HEK293T (cell line): ENCODE results near the gene PDGFRB.

Source experiments
- CTCF ChIA-PET: fragments of 350-600 bp; formaldehyde crosslinking; extraction: SDS; loops from one replicate; lab custom pipeline; 2021; ENCODE audit warnings: antibody characterized with exemption, inconsistent platforms; lab: Yijun Ruan, JAX
- POLR2A ChIA-PET: fragments of 350-600 bp; formaldehyde crosslinking; extraction: SDS; loops from one replicate; lab custom pipeline; 2020; ENCODE audit warnings: antibody characterized with exemption, inconsistent platforms; lab: Yijun Ruan, JAX
- DNase-seq: peaks from one replicate; pipeline ENCODE4 v3.0.0; 2012; ENCODE audit warnings: mixed read lengths; ENCODE audit errors: extremely low spot score
- ARNT ChIP-seq: fragments of 450-650 bp; IDR thresholded peaks from 2 replicates; pipeline ENCODE4 v1.6.1; 2017; ENCODE audit warnings: mild to moderate bottlenecking
- BHLHE40 ChIP-seq: fragments of 450-650 bp; IDR thresholded peaks from 2 replicates; pipeline ENCODE4 v1.6.1; 2016; ENCODE audit warnings: mild to moderate bottlenecking, moderate library complexity, borderline replicate concordance
- CTBP1 ChIP-seq: fragments of 450-650 bp; IDR thresholded peaks from 2 replicates; pipeline ENCODE4 v1.6.1; 2016; ENCODE audit warnings: borderline replicate concordance
- ELF4 ChIP-seq: fragments of 450-650 bp; IDR thresholded peaks from 2 replicates; pipeline ENCODE4 v1.6.1; 2017; ENCODE audit warnings: antibody characterized with exemption
- FOXA1 ChIP-seq: fragments of 450-650 bp; IDR thresholded peaks from 2 replicates; pipeline ENCODE4 v1.6.1; 2016; ENCODE audit warnings: mild to moderate bottlenecking
- FOXK2 ChIP-seq: fragments of 450-650 bp; IDR thresholded peaks from 2 replicates; pipeline ENCODE4 v1.6.1; 2016; ENCODE audit warnings: mild to moderate bottlenecking
- FOXM1 ChIP-seq: fragments of 450-650 bp; IDR thresholded peaks from 2 replicates; pipeline ENCODE4 v1.6.1; 2017; ENCODE audit warnings: mild to moderate bottlenecking, borderline replicate concordance
- HDGF ChIP-seq: fragments of 450-650 bp; IDR thresholded peaks from 2 replicates; pipeline ENCODE4 v1.6.1; 2017; ENCODE audit warnings: antibody characterized with exemption, borderline replicate concordance
- L3MBTL2 ChIP-seq: fragments of 450-650 bp; conservative IDR thresholded peaks from 2 replicates; pipeline ENCODE4 v1.6.1; 2016; ENCODE audit warnings: mild to moderate bottlenecking
- LEF1 ChIP-seq: fragments of 450-650 bp; IDR thresholded peaks from 2 replicates; pipeline ENCODE4 v1.6.1; 2017; ENCODE audit warnings: mild to moderate bottlenecking, borderline replicate concordance
- NFRKB ChIP-seq: fragments of 450-650 bp; IDR thresholded peaks from 2 replicates; pipeline ENCODE4 v1.6.1; 2016; ENCODE audit warnings: mild to moderate bottlenecking, moderate library complexity
- SP1 ChIP-seq: fragments of 450-650 bp; IDR thresholded peaks from 2 replicates; pipeline ENCODE4 v1.6.1; 2017
- SUZ12 ChIP-seq: fragments of 450-650 bp; IDR thresholded peaks from 2 replicates; pipeline ENCODE4 v1.6.1; 2016; ENCODE audit warnings: mild to moderate bottlenecking
- TARDBP ChIP-seq: fragments of 450-650 bp; IDR thresholded peaks from 2 replicates; pipeline ENCODE4 v1.6.1; 2016
- ZNF384 ChIP-seq: fragments of 450-650 bp; IDR thresholded peaks from 2 replicates; pipeline ENCODE4 v1.6.1; 2016
- TF ChIP-seq, protein P1 (sequence below): fragments of 450-650 bp; IDR thresholded peaks from 2 replicates; pipeline ENCODE4 v1.6.1; 2016

PDGFRB gene

DNA sequence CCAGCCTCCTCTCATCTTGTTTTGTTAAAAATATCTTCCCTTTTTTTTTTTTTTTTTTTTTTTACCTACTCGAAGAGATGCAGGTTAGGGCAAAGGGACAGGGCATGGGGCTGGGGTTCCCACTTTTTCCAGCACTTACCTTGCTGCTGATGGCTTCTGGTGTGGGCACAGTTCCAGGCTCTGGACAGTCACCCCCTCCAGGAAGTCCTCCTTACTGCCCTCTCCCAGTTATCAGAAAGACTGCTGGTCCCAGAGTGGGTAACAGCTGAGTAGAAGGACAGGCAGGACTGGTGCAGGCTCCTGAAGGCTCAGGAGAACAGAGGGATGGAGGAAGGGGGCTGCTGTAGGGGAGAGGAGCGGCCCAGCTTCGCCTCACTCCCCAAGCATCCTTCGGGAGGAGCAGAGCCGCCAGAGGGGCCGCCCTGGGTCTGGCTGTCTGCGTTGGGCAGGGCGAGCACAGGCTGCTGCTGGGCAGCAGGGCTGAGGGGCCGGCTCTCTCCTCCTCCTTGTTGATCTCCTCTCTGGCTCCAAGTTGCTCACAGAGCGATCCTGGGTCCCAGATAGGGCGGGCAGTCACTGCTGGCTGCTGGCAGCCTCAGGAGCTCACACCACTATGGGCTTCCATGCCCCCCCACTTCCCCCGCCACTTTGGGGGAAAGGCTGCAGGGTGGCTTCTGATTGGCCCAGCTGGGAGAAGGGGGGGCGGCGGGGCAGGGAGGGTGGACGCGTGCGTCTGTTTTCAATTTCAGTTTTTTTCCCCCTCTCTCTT is at the start of gene PDGFRB:
Gene PDGFRB (minus strand): TSS at position 588 of the 769 bp plus-strand sequence. CDS start 18,798 bp downstream, outside the sequence.
- TF ChIP-seq ARNT = no peak
- TF ChIP-seq FOXA1 = no peak
- no peak for TF ChIP-seq SP1
- no peak for TF ChIP-seq ELF4
- TF ChIP-seq SUZ12 = no peak
- no peak for TF ChIP-seq FOXM1
- TF ChIP-seq HDGF = no peak
- TF ChIP-seq, protein P1, sequence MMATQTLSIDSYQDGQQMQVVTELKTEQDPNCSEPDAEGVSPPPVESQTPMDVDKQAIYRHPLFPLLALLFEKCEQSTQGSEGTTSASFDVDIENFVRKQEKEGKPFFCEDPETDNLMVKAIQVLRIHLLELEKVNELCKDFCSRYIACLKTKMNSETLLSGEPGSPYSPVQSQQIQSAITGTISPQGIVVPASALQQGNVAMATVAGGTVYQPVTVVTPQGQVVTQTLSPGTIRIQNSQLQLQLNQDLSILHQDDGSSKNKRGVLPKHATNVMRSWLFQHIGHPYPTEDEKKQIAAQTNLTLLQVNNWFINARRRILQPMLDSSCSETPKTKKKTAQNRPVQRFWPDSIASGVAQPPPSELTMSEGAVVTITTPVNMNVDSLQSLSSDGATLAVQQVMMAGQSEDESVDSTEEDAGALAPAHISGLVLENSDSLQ = no peak
- TF ChIP-seq ZNF384 = no peak
- POLR2A ChIA-PET = no interaction called here
- DNase-seq = no peak
- CTCF ChIA-PET = no interaction called here

DNA sequence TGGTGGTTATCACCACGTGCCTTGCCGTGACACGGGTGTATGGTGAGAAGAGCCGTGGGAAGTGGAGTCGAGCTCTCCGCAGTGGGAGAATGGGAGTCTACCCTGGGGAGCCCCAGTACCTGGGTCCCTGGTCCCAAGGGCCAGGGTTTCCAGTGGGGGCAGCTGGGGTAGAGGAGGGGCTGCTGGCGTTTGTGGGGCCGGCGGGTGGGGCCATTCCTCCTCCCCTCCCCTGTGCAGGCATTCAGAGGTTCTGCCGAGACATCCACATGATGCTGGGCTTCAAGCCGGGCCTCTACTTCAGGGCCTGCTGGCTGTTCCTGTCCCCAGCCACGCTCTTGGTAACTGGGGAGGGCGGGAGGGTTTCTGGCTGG is 48.9 kb upstream of the PDGFRB start:
- ChIA-PET CTCF (no interaction called here), POLR2A (no interaction called here)
- TF ChIP-seq HDGF = no peak
- TF ChIP-seq CTBP1 = no peak
- no peak for TF ChIP-seq ZNF384
- TF ChIP-seq FOXK2 = no peak
- no peak for TF ChIP-seq FOXA1
- TF ChIP-seq NFRKB = no peak
- TF ChIP-seq, protein P1 = no peak
- DNase-seq = no peak

DNA sequence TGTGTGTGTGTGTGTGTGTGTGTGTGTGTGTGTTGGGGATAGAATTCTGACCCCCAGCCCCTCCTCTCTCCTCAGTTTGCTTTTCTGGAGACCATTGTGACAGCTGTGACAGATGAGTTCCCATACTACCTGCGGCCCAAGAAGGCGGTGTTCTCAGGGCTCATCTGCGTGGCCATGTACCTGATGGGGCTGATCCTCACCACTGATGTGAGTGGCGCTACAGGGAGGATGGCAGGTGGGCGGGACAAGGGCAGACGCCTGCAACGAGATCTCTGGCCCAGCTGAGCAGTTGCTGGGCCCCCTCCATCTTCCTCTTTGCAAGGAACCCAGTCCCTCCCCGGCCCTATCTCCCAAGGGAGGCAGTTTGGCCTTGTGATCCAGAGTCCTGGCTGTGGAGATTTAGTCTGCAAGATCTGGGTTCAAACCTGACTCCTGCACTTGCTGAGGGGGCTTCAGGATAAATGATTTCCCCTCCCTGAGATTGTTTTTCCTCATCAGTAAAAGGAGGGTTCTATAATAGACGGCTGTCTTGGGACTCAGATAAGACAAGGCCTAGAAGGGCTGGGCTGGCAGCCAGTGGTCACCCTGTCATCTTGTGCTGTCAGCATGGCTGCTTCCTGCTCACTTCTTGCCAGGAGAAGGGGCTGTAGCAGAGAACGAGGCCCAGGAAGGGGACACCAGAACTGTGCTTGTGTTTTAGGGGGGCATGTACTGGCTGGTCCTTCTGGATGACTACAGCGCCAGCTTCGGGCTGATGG is 48.4 kb upstream of the PDGFRB start:
- TF ChIP-seq ZNF384 (no peak), HDGF (no peak), L3MBTL2 (no peak), SUZ12 (no peak), ARNT (no peak), LEF1 (no peak), FOXK2 (no peak), FOXA1 (no peak), FOXM1 (no peak), NFRKB (no peak), CTBP1 (no peak), TARDBP (no peak), ELF4 (no peak), SP1 (no peak), BHLHE40 (no peak)
- TF ChIP-seq, protein P1 = no peak
- POLR2A ChIA-PET = no interaction called here
- CTCF ChIA-PET = no interaction called here
- no peak for DNase-seq

DNA sequence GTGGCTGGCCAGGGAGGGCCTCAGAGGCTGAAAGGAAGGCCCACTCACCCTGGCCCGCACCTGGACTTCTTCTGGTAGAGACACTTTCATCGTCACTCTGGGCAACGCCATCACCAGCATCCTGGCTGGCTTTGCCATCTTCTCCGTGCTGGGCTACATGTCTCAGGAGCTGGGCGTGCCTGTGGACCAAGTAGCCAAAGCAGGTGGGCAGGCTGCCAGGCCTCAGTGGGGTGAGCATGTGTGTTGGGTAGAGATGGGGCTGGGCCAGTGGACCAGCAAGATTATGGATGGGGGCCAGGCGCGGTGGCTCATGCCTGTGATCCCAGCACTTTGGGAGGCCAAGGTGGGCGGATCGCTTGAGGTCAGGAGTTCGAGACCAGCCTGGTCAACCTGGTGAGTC is 46.9 kb upstream of the PDGFRB start:
- TF ChIP-seq SUZ12 (no peak), HDGF (no peak)
- CTCF ChIA-PET = interaction anchor here (0.7 kb wide), 1 partner anchor 17 kb away, joined by 3 read pairs; no protein-coding TSS in a partner anchor
- POLR2A ChIA-PET = no interaction called here
- DNase-seq = no peak

DNA sequence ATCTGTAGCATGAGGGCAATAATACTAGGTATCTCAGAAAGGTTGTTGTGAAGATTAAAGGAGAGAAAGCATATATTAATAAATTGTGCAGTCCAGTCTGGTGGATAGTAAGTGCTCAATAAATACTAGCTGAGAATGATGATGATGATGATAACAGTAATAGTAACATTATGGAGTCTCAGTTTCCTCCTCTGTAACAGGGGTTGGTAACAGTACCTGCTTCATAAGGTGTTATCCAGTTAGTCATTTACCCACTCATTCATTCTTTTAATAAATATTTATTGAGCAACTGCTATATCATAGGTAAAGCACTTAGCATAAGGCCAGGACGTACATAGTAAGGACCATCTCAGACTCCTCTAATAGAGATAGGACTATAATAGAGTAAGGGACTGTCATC is 41.8 kb upstream of the PDGFRB start:
- no peak for DNase-seq
- POLR2A ChIA-PET = no interaction called here
- CTCF ChIA-PET = no interaction called here
- TF ChIP-seq CTBP1 (no peak), TARDBP (no peak), FOXK2 (no peak), ZNF384 (no peak), FOXA1 (no peak), SP1 (no peak)
- TF ChIP-seq, protein P1 = no peak

DNA sequence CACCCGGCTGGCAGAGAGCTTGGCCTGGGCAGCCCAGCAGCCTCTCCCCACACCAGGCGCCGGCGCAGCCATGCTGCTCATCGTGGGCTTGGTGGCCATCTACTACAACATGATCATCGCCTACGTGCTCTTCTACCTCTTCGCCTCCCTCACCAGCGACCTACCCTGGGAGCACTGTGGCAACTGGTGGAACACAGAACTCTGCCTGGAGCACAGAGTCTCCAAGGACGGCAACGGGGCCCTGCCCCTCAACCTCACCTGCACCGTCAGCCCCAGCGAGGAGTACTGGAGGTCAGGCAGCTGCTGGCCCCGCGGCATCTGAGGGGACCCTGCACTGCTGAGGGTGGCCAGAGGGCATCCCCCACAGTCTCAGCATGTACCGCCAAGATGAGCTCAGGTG is 41.3 kb upstream of the PDGFRB start:
- TF ChIP-seq SP1 = no peak
- TF ChIP-seq LEF1 = no peak
- no peak for TF ChIP-seq ARNT
- TF ChIP-seq FOXA1 = no peak
- ChIA-PET POLR2A (no interaction called here), CTCF (no interaction called here)
- DNase-seq = no peak
